DLD1 (cell line): ENCODE results near the gene ADRA1B.

Source experiments
- in situ Hi-C: cut with HindIII; loops from 2 replicates; pipeline ENCODE4 v1.10.0; 2017; ENCODE audit warnings: low sequenced_read_pairs

ADRA1B gene

DNA sequence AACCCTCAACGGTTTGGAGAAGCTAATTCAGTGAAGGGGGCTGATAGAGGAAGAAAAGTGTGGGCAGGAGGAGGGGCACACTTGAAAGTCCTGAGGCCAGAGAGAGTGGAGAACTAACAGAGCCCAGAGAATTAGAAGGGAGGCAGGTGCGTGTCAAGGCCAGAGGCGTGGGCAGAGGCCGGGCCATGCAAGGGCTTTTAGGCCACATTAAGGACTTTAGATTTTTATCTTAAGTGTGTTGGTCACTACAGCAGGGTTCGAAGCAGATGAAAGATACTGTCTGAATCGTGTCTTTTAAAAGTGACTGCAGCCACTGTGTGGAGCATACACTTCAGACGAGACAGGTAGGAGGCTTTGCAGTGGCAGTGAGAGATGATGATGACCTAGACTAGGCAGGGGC, 6.7 kb downstream of the ADRA1B start:
- in situ Hi-C loops: no loop called here

DNA sequence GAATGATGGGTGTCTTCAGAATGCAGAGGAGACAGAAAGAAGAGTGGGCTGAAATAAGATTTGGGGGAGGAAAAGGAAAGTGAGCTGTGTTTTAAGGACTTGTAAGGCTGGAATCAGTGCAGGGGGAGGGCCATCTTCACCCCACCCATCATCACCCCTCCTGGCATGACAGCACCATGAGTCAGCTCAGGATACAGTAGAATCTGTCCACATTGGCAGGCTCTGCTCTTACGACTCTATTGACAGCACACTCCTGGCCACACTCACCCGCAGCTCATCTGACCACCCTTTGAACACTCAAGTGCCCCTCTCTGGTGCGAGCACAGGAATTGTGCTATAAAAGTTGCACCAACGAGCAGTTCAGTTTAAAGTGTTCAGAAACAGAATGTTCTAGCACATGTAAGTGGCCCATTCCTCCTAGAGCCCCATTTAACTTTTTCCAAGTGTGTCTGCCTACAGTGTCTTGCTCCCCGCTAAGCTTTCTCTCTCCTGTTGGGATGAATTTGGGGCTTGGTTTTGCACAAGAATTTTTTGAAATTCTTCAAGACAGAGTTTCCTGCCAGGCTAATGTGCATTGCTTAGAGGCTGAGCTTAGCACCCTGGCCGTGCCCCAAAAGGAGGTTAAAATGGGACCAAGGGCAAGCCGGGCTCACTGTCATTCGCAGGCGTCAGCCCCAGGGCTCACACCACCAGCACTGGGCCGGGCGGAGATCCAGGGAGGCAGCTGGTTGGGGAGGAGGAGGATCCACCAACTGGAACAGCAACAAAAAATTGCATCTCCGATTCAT, 12.0 kb downstream of the ADRA1B start:
- in situ Hi-C loops: no loop called here

DNA sequence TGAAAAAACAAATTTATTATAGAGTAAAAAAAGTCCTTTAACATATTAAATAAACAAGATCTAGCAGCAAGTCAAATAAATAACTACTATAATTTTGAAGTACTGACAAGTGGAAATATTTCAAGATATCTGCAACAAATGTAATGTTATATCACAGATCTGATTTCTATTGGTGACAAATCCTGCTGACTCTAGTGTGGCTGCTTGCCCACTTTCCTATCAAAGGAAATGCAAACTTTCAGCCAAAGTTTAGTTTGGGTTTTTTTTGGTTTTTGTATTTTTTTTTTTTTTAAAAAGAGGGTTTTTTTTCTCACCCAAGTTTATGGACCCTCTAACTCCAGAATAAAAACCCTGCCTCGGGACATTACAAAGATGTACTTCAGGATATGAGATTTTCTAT, 12.9 kb downstream of the ADRA1B start:
- in situ Hi-C loops: no loop called here

DNA sequence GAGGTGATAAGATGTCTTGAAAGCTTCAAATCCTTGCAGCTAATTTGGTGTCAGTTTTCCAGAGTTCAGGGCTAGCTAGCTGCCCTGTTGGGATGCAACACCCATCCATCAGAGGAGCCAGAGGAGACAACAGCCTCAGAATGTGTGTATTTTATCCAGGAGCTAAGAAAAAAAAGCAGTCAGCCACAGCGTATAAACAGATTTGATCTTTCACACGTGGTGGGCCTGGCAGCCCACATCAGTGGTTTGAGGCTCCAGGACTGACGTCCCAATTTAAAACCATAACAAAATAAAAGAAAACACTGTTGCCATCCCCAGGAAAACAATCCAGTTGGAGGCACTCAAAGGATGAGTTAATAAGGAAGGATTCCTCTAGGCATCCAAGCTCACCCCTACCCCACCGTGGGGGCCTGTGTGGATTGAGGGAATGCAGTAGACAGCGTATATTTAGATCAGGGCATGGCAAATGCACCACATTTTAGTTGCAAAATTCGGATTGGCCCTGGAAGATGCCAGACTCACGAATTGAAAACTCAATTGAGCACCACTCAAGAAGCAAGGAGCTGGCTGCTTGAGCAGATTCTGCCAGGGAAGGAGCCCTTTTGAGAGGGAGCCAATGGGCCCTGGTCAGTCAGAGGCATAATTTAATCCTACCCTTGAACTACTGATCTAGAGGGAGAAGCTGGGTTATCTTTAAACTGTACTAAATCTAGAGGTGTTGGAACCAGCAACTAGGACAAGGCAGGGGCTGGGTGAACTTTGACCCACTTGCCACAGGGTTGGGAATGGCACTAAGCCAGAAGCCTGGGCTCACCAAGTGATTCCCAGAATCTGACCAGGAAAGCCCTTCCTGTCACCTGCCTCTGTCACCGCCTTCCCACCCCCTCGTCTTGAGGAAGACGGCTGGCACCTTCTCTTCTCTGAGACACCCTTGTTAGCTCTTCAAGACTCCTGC, 17.5 kb downstream of the ADRA1B start:
- in situ Hi-C loops: no loop called here

DNA sequence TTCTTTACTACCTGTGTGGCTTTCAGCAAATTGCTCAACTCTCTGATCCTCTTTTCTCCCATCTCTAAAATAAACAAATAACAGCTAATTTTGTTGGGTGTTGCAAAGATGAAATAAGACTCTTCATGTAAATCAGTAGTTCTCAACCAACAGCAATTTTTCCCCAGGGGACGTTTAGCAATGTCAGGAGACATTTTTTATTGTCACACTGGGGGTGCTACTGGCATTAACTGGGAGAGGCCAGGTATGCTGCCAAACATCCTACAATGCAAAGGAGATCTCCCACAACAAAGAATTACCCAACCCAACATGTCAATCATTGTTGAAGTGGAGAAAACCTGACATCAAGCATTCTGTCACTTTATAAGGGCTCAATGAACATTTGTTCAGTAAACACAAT, 19.7 kb downstream of the ADRA1B start:
- in situ Hi-C loops: no loop called here

DNA sequence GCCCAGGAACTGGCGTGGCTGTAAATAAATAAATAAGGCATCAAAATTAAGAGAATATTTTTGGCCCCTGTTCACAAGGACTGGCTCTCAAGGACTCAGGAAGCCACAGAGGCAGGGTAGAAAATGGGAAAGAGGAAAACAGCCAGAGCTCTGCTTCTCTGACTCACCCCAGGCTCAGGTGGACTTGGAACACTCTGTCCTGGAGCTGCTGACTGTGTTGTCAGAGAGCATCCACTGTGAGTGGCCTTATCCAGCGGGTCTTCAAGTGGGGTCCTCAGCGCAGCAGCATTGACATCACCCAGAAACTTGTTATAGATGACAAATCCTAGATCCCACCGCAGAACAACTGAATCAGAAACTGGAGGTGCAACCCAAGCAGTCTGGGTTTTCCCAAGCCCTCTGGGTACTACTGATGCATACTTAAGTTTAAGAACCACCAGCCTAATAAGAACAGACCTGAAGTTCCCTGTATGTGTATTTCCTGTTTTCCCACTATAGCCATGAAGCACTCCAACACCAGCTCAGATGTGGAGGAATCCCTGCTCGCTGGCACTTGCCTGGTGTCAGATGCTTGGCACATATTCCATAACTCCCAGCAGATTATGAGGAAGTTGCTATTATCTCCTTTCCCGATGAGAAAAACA, 20.5 kb downstream of the ADRA1B start:
- in situ Hi-C loops: no loop called here

DNA sequence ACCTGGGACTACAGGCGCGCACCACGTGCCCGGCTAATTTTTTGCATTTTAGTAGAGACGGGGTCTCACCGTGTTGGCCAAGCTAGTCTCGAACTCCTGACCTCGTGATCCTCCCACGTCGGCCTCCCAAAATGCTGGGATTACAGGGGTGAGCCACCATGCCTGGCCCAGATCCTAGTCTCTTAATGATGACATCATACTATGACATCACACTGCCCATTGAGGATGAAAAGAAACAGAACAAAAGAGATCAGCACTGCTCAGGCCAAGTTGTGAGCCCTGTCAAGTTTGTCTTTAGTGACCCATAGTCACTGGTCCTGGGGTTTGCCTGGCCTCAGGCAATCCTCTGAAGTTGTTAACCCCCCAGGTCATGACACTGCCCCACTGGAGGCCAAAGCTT, 21.3 kb downstream of the ADRA1B start:
- in situ Hi-C loops: no loop called here

DNA sequence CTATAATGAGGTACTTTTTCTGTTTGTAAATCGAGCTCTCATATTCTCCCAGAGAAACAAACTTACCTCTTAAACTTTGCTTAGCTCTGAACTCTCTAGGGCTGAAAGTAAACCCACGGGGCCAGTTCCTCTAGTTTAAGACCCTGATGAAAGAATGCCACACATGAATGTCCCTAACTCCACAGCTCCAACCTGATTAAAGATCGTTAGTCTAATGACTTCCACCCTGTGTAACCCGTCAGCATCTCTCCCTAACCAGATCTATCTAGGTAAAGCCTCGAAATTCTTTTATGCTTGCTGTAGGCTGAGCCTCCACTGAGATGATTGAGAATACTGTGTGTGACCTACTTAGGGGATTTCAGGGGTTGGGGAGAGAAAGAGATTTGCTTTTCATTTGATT, 27.0 kb downstream of the ADRA1B start:
- in situ Hi-C loops: no loop called here

DNA sequence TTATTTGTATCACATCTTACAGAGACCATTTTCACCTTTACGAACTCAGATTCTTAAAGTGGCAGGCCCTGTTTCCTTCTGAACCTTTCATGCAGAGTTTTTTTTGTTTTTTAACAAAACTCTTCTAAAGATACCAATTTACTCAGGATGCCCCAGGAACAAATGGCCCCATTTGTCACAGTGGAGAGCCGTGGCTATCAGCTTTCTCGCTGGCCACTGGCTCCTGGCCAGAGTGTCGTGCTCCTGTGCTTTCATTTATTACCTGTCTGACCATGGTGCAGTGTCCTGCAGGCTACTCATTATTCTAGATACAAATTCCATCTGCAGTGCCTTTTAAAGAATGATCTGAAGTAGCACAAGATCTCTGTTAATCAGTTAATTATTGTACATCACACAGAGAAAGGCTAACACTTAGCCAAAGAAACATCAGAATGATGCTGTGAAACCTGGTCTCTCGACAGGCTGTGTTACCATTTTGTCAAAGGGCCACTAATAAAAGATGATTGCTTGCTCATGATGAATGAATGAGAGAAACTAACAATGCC, 27.8 kb downstream of the ADRA1B start:
- in situ Hi-C loops: no loop called here

DNA sequence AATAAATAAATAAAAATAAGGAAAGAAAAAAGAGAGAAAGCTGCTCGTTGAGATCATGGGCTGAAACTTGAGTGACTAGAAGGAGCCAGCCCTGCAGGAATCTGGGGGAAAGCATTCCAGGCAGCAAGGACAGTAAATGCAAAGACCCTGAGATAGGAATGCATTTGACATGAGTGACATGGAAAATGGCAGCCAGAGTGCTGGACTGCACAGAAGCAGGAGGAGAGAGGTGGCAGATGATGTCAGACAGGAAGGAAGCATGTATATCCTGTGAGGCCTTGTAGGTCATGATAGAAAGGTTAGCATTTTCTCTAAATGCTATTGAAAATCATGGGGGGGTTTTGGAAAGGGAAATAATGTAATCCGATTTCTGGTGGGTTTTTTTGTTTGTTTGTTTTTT, 29.1 kb downstream of the ADRA1B start:
- in situ Hi-C loops: no loop called here

DNA sequence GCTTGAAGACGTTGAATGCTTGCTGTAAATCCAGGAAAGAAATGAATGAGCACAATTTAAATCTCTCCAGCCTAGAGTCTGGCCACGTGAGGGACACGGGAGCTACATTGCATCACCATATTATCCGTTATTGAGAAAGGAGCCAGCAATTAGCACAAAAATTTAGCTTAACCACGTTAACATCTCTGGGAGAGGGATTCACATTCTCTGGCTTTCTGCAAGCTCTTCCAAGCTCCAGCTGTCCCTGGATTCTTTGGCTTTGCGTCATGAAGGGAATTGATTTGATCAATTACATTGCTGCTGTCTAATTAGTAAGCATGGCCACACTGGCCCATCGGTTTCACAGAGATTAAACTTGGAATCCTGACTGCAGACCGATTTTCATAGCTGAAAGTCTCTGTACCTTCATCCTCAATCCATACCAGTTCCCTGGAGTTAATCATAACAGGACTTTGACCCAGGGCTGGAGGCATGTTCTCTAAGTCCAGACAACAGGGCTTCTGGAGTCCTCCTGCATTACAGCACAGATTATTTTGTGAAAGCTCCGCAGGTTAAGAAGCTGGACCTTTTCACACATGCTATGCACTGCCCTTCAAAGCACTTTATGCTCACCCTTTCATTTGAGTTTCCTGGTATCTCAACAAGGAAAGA, 31.6 kb downstream of the ADRA1B start:
- in situ Hi-C loops: no loop called here

DNA sequence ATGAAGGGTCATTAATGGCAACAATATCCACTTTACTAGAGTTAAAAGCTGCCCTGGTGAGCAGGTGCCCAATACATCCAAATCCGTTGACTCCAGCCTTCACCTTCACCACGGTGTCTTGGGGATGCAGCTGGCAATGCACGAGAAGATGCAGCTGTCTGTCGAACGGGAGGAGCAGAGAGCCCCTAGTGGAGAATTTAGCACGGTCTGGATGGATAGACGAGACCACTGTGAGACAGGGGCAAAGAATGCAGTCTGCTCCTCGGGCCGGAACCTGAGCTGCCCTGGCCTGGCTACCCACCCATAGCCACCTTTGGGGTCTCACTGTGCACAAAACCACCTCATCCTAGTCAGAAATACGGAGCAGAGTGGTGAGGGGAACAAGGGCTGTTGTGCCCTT, 35.1 kb downstream of the ADRA1B start:
- in situ Hi-C loops: no loop called here

DNA sequence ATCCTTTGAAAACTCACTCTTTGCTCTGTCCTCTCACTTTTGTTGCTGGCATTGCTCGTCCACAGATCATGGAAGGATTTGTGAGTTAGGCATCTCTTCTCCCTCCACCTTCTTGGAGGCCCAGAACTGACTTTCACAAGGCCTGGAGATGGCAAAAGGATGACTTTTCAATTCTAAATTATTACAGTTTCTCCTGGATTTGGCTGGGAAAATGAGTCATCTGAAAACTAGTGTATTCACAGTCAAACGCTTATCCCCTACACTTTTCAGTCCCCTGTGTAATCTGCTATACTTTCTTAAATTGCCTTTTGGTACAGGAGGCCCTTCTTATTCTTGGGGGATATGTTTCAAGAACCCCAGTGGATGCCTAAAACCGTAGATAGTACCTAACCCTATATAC, 35.6 kb downstream of the ADRA1B start:
- in situ Hi-C loops: no loop called here

DNA sequence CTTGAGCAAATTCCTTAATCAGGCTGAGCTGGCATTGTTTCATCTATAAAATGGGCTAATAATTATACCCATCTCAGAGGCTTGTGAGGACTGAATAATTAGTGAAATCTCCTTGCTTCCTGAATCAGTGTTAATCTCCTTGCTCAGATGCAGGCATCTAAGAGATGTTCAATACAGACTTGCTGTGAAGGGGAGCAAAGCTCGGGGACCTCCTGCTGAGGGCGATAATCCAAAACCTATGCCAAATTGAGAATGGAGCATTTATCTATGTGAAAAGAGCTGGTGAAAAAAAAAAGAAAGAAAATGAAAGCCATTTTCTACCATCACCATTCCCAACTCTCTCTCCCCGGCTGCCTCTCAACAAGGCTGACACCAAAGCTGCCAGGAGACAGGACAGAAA, 37.3 kb downstream of the ADRA1B start:
- in situ Hi-C loops: no loop called here

DNA sequence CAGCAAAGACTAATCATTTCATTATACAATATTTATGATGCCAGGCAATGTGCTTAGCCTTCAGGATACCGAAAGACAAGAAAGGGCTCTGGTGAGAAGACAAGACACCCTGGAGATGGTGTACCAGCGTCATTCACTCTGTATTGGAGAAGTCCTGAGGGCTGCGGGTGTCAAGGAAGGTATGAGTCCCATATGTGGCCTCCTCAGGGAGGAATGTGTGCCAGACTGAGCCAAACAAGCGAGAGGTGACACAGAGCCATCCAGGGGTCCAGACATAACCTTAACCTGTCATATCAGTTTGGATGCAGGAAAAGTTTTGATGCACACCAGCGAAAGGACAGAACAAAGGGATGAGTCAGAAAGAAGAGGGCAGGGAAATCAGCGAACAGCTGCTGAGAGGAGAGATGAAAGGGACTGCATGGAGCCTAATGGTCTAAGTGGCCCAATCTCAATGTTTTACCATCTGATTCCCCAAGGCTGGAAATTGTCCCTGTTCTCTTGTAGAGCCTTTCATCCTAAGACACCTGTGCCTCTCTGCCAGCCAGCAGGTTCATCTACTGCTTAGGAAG, 38.9 kb downstream of the ADRA1B start:
- in situ Hi-C loops: no loop called here

DNA sequence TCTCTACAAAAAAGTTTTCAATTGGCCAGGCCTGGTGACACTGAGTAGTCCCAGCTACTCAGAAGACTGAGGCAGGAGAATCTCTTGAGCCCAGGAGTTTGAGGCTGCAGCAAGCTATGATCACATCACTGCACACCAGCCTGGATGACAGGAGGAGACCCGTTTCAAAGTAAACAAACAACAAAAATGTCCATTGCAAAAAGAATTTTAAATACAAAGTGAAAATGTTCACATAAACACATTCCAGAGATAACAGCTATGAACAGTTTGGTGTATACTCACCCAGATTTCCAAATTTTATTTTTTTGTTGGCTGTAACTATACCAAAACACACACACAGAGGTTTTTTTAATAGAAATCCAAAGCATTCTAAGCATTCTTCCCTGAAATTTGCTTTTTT, 39.8 kb downstream of the ADRA1B start:
- in situ Hi-C loops: no loop called here

DNA sequence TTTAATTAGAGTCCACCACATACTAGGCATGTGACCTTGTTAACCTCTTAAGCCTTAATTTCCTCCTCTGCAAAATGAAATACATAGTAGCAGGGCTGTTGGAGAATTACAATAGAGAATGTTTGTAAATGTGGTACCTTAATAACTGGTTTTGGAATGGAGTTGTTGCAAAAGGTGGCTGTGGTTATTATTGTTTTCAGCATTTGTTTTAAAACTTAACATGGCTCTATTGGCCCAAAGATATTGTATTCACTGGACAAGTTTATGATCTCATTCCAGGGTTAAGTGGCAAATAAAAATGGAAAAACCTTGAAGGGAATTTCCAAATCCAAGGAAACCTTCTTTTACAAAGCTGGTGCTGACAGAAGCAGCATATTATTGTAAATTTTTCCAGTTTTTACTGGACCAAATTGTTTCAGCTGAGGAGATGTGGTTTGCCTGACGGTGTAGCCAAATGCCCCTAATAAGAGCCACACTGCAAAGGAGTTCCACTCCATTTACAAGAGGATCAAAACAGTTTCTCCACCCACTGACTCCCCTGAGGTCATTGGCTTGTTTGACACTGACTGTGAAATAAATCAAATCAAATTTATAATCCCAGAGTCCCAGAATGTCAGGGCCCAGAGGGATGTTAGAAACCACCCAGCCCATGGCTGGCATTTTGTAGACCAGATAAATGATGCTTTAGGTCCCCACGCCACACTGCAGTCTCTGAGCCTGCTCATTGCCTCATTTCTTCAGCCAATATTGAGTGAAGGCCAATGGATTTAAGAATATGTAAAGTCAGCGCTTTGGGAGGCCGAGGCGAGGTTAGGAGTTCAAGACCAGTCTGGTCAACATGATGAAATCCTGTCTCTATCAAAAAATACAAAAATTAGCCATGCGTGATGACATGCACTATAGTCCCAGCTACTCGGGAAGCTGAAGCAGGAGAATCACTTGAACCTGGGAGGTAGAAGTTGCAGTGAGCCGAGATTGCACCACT, 45.2 kb downstream of the ADRA1B start:
- in situ Hi-C loops: no loop called here

DNA sequence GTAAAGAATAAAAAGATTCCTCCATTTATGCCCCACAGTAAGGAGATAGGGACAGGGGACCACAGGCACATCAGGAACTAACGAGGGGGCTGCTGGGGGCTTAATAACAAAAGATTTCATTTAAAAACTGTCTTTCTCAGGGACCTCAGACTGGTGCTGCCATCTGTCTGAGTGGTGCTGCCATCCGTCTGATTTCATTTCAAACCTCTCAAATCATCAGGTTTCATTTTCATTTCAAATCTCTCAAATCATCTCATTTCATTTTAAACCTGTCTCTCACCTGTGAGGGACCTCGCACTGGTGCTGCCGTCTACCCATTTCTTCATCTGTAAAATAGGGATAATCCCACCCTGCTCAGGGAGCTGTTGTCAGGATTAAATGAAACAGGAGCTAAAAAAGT, 45.9 kb downstream of the ADRA1B start:
- in situ Hi-C loops: no loop called here

DNA sequence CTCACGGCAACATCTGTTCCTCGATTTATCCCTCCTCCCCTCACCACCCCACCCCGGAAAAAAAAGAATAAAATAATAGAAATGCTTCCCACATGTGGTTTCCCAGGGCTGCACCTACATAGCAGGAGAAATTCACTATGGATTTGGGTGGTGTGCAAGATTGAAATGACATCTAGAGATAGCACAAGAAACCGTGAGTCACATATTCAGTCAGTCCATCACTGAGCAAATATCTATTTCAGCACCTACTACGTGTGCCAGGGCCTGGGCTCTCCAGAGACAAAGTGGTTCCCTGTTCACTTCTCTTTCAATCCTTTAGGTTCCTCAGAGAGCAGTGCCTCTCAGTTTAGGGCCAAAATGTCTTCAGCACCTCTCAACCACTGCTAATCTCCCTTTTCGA, 47.7 kb downstream of the ADRA1B start:
- in situ Hi-C loops: no loop called here
